Measurements from ENCODE around the gene RGS2. TPM values are rescaled to one million over a fixed set of nuclear protein-coding genes. Genes with fewer than 3 reads are reported as not detected.
A peak's percentile ranks its signal among the peaks of the same experiment; 100 is the strongest.

Gene RGS2
- polyA plus RNA-seq, 1 experiment = 80.3 TPM

DNA sequence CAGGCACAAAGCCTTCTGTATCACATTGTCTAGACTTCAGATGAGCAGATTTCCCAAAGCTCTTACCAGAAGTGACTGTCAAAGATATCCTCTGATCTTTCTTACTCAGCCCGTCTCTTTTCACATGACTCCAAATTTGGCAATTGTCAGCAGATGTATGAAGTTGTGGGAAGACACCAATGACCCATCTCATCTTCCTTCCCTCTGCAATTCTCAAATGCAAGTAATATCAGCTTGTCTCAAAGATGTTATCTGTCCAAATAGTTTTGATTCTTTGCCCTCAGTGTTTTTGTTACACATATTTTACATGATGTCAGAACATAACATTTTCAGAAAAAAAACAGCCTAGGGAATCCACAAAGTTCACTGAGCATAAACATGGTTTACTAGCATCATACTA is 45.1 kb upstream of the RGS2 start:
- POLR2A ChIA-PET = interaction anchor here (0.8 to 1.3 kb wide), 3 partner anchors 45 to 63 kb away, joined by 3 to 6 read pairs (median 4); partner anchors contain the start of gene RGS2
- H3K27ac ChIP-seq (ENCODE audit: low read depth, low read length) = no peak overlapping the region

DNA sequence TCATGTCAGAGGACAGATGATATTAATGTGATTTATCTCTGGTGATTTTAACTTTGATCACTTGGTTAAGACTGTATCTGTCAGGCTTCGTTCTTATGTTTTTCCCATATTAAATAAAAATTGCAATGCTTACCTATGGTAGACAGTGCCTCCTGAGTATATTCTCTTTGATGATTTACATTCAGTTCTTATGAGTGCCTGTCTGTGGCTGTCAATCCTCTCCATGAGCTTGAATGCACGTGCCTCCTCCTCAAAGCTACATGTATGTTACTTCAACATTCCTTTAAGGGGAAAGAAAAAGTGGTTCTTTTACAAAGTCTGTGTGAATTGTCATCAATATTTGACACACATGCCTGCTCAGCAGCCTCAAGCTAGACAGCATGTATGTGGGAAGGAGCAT is 44.2 kb upstream of the RGS2 start:
- ChIA-PET POLR2A (interaction anchor here (1.3 kb wide), 1 partner anchor 64 kb away, joined by 4 read pairs; no protein-coding TSS in a partner anchor), CTCF (interaction anchor here (0.6 to 1.3 kb wide), 4 partner anchors 42 to 290 kb away, joined by 3 to 7 read pairs (median 3); no protein-coding TSS in a partner anchor)
- Histone ChIP-seq H3K4me3 (ENCODE audit: low read depth, low read length) (no peak overlapping the region), H3K9me3 (ENCODE audit: control insufficient read depth, insufficient read depth, low read length) (no peaks in the 10 kb centered on the region), H3K27ac (ENCODE audit: low read depth, low read length) (no peak overlapping the region), H3K27me3 (ENCODE audit: control insufficient read depth, insufficient read depth, low read length) (no peaks in the 10 kb centered on the region)
- TF ChIP-seq, protein P1, sequence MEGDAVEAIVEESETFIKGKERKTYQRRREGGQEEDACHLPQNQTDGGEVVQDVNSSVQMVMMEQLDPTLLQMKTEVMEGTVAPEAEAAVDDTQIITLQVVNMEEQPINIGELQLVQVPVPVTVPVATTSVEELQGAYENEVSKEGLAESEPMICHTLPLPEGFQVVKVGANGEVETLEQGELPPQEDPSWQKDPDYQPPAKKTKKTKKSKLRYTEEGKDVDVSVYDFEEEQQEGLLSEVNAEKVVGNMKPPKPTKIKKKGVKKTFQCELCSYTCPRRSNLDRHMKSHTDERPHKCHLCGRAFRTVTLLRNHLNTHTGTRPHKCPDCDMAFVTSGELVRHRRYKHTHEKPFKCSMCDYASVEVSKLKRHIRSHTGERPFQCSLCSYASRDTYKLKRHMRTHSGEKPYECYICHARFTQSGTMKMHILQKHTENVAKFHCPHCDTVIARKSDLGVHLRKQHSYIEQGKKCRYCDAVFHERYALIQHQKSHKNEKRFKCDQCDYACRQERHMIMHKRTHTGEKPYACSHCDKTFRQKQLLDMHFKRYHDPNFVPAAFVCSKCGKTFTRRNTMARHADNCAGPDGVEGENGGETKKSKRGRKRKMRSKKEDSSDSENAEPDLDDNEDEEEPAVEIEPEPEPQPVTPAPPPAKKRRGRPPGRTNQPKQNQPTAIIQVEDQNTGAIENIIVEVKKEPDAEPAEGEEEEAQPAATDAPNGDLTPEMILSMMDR (IDR thresholded peaks at IDR 0.05; ENCODE audit: low read depth, low read length) = no peak
- DNase-seq (ENCODE audit: low read depth, low spot score) = no peak

More for the DNA sequence above, 45.1 kb upstream of the RGS2 start:
- no peak overlapping the region for H3K4me3 ChIP-seq (ENCODE audit: low read depth, low read length)
- H3K27me3 ChIP-seq (ENCODE audit: control insufficient read depth, insufficient read depth, low read length) = no peaks in the 10 kb centered on the region
- CTCF ChIA-PET = interaction anchor here (0.6 to 1.3 kb wide), 4 partner anchors 43 to 289 kb away, joined by 3 to 7 read pairs (median 3); no protein-coding TSS in a partner anchor
- no peaks in the 10 kb centered on the region for H3K9me3 ChIP-seq (ENCODE audit: control insufficient read depth, insufficient read depth, low read length)
- TF ChIP-seq, protein P1 (IDR thresholded peaks at IDR 0.05; ENCODE audit: low read depth, low read length) = no peak
- DNase-seq (ENCODE audit: low read depth, low spot score) = peak; percentile 73

DNA sequence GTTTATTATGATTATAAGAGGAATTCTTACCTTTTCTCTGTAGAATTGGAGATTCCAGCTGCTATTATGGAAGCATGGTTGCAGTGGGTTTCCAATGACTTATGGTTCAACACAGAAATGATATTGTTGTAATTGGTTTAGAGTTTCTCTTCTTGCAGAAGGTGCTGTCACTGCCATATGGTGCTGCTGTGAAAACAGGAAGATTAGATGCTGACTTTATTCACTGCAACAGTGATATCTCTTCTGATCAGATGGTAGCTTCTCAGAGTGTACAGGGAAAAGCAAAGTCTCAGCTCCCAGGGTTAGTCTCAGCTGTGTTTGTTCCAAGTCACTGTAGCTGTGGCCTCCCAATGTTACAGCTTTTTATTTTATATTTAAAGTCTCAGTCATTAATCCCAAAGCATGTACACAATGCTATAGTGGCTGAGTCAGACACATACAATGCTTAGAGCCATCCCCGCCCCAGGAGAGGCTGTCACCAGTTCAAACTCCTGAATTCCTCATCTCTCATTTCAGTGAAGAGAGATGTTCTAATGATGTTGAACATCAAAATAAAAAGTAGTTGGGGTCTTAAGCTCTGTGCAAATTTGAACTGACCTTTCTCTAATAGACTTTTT is 42.7 kb upstream of the RGS2 start:
- no peak for DNase-seq (ENCODE audit: low read depth, low spot score)
- Histone ChIP-seq H3K9me3 (ENCODE audit: control insufficient read depth, insufficient read depth, low read length) (no peaks in the 10 kb centered on the region), H3K27ac (ENCODE audit: low read depth, low read length) (no peak overlapping the region), H3K4me3 (ENCODE audit: low read depth, low read length) (no peak overlapping the region), H3K27me3 (ENCODE audit: control insufficient read depth, insufficient read depth, low read length) (no peaks in the 10 kb centered on the region)
- TF ChIP-seq, protein P1 (IDR thresholded peaks at IDR 0.05; ENCODE audit: low read depth, low read length) = no peak
- CTCF ChIA-PET = interaction anchor here (0.5 to 1.4 kb wide), 2 partner anchors 40 to 254 kb away, joined by 3 to 4 read pairs; no protein-coding TSS in a partner anchor
- POLR2A ChIA-PET = interaction anchor here (1.8 kb wide), 1 partner anchor 65 kb away, joined by 4 read pairs; no protein-coding TSS in a partner anchor

DNA sequence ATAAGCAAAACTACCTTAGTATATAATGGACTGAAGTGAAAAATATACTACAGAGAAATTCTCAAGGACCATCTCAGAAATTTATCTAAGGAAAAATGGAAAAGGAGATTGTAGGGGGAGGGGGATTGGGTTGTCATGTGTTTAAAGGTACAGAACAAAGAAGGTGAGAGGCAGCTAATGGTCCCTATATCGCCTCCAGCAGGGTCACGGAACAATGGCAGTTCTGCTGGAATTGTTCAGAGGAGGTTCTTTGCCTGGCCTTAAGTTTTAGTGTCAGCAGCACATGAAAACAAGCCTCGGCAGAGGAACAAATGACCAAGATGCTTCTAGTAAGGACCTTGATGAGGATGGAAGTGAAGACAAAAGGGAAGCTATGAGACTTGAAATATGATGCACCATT is 42.0 kb upstream of the RGS2 start:
- ChIA-PET CTCF (interaction anchor here (1.4 kb wide), 1 partner anchor 253 kb away, joined by 4 read pairs; no protein-coding TSS in a partner anchor), POLR2A (interaction anchor here (1.8 kb wide), 1 partner anchor 66 kb away, joined by 4 read pairs; no protein-coding TSS in a partner anchor)
- Histone ChIP-seq H3K9me3 (ENCODE audit: control insufficient read depth, insufficient read depth, low read length) (no peaks in the 10 kb centered on the region), H3K27me3 (ENCODE audit: control insufficient read depth, insufficient read depth, low read length) (no peaks in the 10 kb centered on the region), H3K4me3 (ENCODE audit: low read depth, low read length) (no peak overlapping the region), H3K27ac (ENCODE audit: low read depth, low read length) (no peak overlapping the region)
- DNase-seq (ENCODE audit: low read depth, low spot score) = no peak
- TF ChIP-seq, protein P1 (IDR thresholded peaks at IDR 0.05; ENCODE audit: low read depth, low read length) = no peak

DNA sequence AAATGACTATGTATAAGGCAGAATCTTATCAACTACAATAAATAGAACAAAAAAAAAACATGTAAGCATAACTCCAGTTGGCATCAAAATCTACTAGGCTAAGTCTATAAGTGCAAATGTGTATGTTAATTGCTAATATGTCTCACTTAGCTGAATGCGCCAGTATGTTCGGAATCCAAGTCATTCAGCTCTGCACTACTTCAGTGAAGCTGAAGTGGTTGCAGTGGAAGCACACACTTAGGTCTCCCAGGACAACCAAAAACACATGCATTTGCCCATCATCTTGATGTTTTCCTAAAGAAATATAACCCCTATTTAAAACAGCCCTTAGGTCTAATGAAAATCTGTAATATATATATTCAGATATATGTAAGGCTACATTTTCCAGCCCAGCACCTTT is 41.0 kb upstream of the RGS2 start:
- no peak for DNase-seq (ENCODE audit: low read depth, low spot score)
- Histone ChIP-seq H3K27me3 (ENCODE audit: control insufficient read depth, insufficient read depth, low read length) (no peaks in the 10 kb centered on the region), H3K9me3 (ENCODE audit: control insufficient read depth, insufficient read depth, low read length) (no peaks in the 10 kb centered on the region), H3K27ac (ENCODE audit: low read depth, low read length) (no peak overlapping the region), H3K4me3 (ENCODE audit: low read depth, low read length) (no peak overlapping the region)
- ChIA-PET POLR2A (interaction anchor here (1.8 kb wide), 1 partner anchor 67 kb away, joined by 4 read pairs; no protein-coding TSS in a partner anchor), CTCF (no interaction called here)
- TF ChIP-seq, protein P1 (IDR thresholded peaks at IDR 0.05; ENCODE audit: low read depth, low read length) = no peak
